Activated T-helper 1 cell treated with Interleukin-2 at 50 U/mL for 16 hours (primary cell): ENCODE results near the gene CDYL.

ENCODE experiments used
- DNase-seq: peaks from one replicate; pipeline ENCODE4 v3.0.0-alpha.2; 2020; ENCODE audit warnings: low read depth

The CDYL gene

GRCh38 chr6:4935975-4936680 lies 159.9 kb downstream of the CDYL start:
- DNase-seq = no peak

- no peak for DNase-seq
Observed at GRCh38 chr6:4936681-4937041, 160.5 kb downstream of the CDYL start.

DNA sequence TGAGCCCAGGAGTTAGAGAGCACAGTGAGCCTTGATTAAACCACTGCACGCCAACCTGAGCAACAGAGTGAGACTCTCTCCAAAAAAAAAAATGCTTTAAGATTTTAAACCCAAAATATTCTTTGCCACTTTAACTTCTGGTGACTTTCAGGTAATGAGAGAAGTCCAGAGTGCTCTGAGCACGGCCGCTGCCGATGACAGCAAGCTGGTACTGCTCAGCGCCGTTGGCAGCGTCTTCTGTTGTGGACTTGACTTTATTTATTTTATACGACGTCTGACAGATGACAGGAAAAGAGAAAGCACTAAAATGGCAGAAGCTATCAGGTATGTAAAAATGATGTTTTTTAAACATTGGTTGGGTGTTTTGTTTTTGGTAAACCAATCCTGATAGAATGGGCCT lies 161.2 kb downstream of the CDYL start:
- DNase-seq = no peak

DNA sequence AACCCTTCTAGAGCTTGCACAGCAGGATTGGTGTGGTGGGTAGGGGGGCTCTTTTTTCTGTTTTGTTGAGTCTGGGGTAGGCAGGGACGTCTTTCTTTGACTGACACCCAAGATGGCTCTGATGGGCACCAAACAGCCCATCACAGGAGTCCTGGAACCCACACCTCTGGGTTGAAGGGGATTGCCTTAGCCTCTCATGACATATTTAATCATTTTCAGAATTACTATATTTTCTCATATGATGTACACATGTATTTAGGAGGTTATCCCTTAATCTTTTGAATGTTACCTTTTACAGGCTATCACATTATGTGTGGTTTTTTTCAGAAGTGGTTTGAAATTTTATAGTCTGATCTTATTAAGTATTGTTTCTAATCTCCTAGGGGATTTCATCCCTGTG lies 163.0 kb downstream of the CDYL start:
- DNase-seq = no peak

- no peak for DNase-seq
Observed at GRCh38 chr6:4940416-4940815, 164.2 kb downstream of the CDYL start.

- DNase-seq = no peak
Observed at GRCh38 chr6:4941782-4942672, 165.8 kb downstream of the CDYL start.

DNA sequence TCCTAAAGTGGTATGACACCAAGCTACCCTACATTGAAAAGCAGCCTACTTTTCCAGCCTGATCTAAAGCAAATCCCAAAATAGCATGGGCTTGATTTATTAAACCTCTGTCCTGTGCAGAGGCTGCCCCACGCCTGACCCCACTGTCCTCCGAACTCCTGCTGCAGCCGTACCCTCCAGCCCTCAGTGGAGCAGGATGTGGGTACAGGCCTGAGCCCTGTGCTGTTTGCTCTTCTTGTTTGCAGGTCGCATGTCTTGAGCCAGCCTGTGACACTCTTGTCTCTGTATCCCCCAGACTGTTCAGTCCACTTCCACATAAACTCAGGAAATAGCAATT lies 166.4 kb downstream of the CDYL start:
- no peak for DNase-seq

GRCh38 chr6:4943716-4944115 lies 167.5 kb downstream of the CDYL start:
- DNase-seq = no peak

GRCh38 chr6:4944325-4944724 lies 168.1 kb downstream of the CDYL start:
- no peak for DNase-seq

DNA sequence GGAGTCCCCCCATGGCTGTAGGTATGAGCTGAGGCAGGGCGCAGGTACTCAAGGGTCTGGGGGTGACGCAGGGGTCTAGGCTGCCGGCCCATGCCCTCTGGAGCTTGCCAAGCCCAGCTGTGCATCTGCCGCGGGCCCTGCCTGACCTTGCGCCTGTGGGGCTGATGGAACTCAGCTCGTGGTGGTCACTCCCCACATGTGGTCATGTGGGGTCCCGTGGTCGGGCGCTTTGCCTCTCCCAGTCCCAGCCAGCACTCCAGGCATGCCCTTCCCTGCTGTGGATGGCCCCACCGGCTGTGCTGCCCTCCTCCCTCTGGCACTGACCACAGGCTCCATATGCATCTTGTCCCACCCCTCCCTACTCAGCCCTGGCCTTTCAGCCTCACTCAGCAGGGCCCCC lies 170.3 kb downstream of the CDYL start:
- no peak for DNase-seq

DNA sequence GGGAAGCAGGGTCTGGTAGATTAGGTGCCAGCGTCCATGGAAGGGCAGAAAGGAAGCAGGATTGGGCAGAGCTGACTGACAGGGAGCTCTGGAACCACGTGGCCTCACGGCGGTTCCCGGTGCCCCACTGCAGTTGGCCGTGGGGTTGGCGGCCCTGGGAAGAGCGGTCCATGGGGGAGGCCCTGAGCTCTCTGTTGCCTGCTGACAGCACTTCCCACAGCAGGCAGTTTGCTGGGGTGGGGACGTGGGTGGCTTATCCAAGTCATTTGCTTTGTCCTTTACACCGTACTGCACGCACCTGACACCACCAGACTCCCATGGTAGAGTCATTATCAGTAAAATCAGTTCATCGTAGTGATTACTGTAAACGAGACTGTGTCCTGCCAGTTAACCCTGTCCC lies 171.5 kb downstream of the CDYL start:
- no peak for DNase-seq

- DNase-seq = no peak
Observed at GRCh38 chr6:4948781-4949450, 172.7 kb downstream of the CDYL start.

GRCh38 chr6:4950076-4950475 lies 173.9 kb downstream of the CDYL start:
- no peak for DNase-seq

DNA sequence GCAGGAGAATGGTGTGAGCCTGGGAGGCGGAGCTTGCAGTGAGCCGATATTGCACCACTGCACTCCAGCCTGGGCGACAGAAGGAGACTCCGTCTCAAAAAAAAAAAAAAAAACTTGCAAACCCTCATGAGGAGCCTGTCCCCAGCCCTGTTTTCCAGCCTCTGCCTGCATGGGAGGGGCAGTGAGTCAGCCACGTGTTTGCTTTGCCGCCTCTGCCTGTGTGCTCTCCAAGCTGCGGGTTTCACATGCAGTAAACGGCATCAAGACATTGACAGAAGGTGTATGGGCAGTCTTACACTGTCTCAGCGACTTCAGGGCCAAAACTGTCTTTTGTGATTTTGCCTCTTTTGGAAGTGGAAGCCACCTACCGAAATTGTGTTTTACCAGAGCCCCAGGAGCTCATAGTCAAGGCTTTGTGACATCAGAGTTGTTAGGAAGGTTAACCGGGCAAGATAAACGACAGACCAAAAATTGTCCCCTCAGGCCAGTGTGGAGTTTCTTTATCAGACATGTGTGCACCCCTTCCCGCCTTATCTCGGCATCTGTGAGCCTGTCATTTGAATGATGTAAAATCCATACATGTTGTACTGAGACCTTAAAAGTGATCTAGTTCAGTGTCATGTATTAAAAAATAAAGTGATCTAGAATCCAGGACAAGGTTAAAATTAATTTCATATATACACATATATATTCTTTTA lies 174.8 kb downstream of the CDYL start:
- no peak for DNase-seq

DNA sequence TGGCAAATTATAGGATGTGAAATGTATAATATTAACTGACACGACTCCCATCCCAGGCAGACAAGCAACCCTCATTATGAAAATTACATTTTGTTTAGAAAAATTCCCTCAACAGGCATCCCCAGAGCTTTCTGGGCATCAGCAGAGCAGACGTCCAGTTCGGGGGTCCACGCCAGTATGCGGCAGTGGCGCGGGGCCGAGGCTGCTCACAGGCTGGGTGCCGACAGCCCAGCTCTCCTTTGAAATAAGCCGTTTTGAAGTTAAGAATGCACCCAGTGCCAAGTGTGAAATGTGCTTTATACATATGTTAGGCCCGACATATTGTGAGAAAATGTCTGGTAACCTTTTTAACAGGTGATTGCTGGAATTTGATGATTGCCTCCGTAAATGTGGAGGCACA lies 177.2 kb downstream of the CDYL start:
- DNase-seq = no peak

- no peak for DNase-seq
Observed at GRCh38 chr6:4956625-4957024, 180.4 kb downstream of the CDYL start.

DNA sequence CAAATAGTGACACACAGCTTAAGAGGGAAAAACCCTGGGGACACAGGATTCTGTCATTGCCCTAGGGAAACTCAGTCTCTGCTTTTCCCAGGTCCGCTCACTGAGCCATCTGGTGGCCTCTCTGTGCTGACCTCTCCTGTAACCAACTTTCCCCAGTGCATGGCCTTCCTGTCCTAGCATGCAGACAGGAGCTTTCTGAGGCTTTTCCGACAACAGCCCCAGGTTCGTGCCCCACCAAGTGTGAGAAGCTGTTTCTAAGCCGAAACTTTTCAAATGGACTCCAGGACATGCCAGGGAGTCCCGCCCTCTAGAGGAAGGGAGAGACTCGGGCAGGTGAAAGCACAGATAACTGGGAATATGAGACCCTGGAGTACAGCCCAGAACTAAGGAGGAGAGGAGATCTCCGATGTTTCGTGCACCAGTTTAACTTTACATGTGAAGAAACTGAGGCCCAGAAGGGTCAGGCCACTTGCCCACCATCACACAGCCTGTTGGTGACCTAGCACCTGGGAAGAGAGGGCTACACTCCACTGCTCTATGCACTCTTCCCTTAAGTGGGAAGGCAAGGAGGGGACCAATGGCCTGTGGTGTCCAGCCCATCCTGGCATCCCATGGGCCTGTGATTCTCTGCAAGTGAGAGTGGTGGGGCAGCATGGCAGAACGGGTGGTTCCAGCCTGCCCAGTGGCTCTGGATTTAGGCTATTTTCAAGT lies 181.5 kb downstream of the CDYL start:
- DNase-seq = no peak

DNA sequence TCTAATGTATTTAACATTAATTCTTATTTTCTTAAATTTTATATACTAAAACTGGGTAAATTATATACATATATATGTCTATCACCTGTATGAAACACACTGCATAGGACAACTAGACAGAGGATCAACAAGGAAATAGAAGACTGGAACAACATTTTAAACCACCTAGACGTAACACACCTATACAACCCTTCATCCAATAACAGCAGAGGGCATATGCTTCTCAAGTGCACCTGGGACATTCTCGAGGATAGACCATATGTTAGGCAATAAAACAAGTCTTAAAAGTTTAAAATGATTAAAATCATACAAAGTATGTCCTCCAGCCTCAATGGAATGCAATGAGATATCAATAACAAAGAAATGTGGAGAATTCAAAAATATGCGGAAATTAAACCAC lies 182.4 kb downstream of the CDYL start:
- DNase-seq = no peak

DNA sequence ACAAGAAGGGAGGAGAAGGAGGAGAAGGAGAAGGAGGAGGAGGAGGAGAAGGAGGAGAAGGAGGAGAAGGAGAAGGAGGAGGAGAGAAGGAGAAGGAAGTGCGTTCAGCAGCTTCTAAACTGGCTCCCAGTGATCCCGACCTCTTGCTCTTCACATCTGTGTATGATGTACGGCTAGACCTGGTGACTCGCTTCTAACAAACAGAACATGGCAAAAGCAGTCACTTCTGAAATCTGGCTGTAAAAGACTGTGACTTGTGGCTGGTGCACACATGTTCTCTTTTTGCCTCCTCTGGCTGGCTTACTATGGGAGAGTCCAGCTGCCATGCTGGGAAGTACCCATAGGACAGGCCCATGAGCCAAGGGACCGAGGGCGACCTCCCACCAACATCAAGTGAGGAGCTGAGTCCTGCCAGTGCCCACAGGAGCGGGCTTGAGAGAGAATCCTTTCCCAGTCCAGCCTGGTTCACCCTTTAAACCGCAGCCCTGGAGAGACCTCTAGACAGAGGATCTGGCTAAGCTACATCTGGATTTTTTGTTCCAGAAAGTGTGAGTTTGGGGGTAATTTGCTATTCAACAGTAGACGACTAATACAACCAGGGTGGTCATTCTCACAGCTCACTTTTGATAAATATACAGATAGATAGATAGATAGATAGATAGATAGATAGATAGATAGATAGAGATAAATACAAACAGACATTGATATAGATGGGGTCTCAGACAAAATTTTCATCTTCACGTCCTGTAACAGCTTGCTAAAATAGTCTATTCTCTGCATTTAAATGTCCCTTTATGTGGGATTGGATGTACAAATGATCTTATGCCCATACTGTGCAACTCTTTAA lies 185.3 kb downstream of the CDYL start:
- DNase-seq = no peak

DNA sequence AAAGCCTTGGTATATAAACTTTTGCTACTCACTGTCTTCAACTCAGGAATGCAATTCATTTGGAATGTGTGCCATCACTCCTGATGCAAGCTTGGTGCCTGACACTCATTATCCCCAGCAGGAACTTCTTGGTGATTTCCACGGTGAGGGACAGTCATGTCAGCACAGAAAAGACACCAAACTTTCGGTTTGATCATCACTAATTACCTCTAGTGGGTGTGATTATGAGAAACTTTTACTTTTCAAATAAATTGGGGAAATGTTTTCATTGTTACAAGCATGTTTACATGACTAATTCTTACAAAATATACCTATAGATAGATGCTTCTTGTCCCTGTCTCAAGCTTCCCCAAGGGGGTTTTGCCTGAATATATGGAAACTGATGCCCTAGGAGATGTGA lies 186.7 kb downstream of the CDYL start:
- no peak for DNase-seq
